Measurements from ENCODE around the gene CADPS.

CADPS gene

DNA sequence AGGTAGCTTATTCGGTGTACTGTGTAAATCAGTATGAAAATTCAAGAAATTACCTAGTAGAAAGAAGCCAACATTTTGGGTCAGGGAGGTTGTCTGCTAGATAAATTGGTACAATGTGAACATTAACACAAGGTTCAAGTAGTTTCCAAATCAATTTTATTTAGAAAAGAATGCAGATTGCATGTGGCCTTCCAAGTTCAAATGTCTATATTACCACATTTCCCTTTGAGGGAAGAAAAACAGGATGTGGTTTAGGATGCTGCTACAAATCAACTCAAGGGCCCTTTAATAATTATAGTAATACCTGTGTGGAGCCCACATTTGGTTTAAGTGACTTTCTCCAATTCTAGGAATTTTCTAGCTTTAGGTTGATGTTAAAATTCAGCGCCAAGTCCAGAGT is 57.5 kb downstream of the CADPS start:
- Histone ChIP-seq H3K36me3 (ENCODE audit: insufficient read depth, low read length) (no peaks in the 10 kb centered on the region), H3K4me1 (ENCODE audit: insufficient read depth, low read length) (no peaks in the 10 kb centered on the region), H3K27me3 (ENCODE audit: insufficient read depth, low read length) (no peaks in the 10 kb centered on the region), H3K9me3 (ENCODE audit: low read length) (no peaks in the 10 kb centered on the region), H2AFZ (ENCODE audit: low read depth, low read length) (no peak overlapping the region), H3K4me3 (ENCODE audit: low read length) (no peak overlapping the region)

DNA sequence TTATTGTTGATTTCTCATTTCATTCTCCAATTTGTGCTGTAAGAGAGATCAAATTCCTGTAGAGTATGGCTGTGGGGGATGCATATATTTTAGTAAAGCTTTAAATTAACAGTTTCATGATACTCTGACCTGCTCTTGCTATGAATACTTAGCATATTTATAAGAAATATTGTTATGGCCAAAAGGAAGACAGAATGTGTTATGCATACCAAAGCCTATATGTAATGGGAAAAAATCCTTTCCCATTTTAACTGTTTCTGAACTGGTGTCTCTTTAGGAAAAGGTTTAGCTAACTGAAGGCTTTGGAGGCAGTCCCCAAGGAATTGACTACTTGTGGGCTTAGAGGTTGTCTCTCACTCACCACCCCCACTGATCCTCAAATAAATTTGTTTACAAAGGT is 59.2 kb downstream of the CADPS start:
- no peaks in the 10 kb centered on the region for H3K4me1 ChIP-seq (ENCODE audit: insufficient read depth, low read length)
- no peak overlapping the region for H2AFZ ChIP-seq (ENCODE audit: low read depth, low read length)
- no peaks in the 10 kb centered on the region for H3K9me3 ChIP-seq (ENCODE audit: low read length)
- H3K27me3 ChIP-seq (ENCODE audit: insufficient read depth, low read length): no peaks in the 10 kb centered on the region
- no peaks in the 10 kb centered on the region for H3K36me3 ChIP-seq (ENCODE audit: insufficient read depth, low read length)
- H3K4me3 ChIP-seq (ENCODE audit: low read length): no peak overlapping the region

DNA sequence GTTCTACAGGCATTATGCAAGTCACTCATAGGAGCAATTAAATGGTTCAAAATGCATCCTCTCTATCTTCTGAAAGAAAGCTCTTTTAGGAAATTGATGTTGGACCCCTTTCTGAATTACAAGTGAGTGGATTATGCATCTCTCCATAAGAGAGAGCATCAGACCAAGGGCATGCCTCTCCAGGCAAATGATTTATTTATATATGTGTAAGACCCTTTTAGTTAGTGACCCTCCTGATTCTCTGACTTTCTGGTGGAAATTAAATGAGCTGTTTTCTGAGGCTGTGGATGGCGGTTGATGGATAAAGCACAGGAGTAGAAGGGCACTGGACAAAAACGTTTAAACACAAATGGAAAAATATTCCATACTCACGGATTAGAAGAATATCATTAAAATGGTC is 62.6 kb downstream of the CADPS start:
- Histone ChIP-seq H3K9me3 (ENCODE audit: low read length) (no peaks in the 10 kb centered on the region), H3K36me3 (ENCODE audit: insufficient read depth, low read length) (no peaks in the 10 kb centered on the region), H3K27me3 (ENCODE audit: insufficient read depth, low read length) (no peaks in the 10 kb centered on the region), H2AFZ (ENCODE audit: low read depth, low read length) (no peak overlapping the region), H3K4me1 (ENCODE audit: insufficient read depth, low read length) (no peaks in the 10 kb centered on the region), H3K4me3 (ENCODE audit: low read length) (no peak overlapping the region)

DNA sequence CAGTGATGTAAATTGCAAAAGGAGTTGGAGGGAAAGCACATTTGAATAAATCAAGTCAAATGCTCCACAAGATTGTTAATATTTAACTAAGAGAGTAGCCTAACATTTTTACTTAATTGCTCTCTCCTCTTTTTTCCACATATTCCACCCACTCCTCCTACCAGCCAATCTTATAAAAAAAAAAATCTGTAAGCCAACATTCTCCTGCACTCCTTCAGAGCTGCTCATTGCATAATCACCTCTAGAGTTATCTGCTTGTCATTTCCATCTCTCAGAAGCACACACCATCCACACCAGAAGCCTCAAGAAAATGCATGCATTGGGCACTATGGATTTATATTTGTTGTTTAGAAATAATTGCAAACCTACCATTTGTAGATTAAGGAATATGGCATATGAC is 64.1 kb downstream of the CADPS start:
- Histone ChIP-seq H3K36me3 (ENCODE audit: insufficient read depth, low read length) (no peaks in the 10 kb centered on the region), H3K4me1 (ENCODE audit: insufficient read depth, low read length) (no peaks in the 10 kb centered on the region), H2AFZ (ENCODE audit: low read depth, low read length) (no peak overlapping the region)

DNA sequence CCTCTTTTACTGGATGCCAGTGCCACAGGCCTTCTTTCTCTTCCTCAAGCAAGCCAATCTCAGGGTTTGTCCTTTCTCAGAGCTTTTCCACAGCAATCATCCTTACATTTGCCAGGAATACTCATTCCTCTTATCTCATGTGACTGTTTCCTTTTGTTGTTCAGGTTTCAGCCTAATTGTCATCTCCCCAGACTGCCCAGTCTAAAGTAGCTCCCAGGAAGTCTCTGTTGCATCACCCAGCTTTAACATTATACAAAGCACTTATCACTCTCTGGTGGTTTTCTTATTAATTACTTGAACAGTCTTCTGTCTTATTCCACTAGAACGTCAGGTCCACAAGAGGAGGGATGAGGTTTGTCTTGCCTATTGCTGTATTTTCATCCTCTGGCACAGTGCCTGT is 65.8 kb downstream of the CADPS start:
- no peaks in the 10 kb centered on the region for H3K4me1 ChIP-seq (ENCODE audit: insufficient read depth, low read length)
- H3K9me3 ChIP-seq (ENCODE audit: low read length): no peaks in the 10 kb centered on the region
- no peak overlapping the region for H3K4me3 ChIP-seq (ENCODE audit: low read length)
- H3K36me3 ChIP-seq (ENCODE audit: insufficient read depth, low read length): no peaks in the 10 kb centered on the region
- H3K27me3 ChIP-seq (ENCODE audit: insufficient read depth, low read length): no peaks in the 10 kb centered on the region
- H2AFZ ChIP-seq (ENCODE audit: low read depth, low read length): no peak overlapping the region

More for the DNA sequence above, 64.1 kb downstream of the CADPS start:
- H3K9me3 ChIP-seq (ENCODE audit: low read length): no peaks in the 10 kb centered on the region
- H3K4me3 ChIP-seq (ENCODE audit: low read length): no peak overlapping the region
- no peaks in the 10 kb centered on the region for H3K27me3 ChIP-seq (ENCODE audit: insufficient read depth, low read length)

DNA sequence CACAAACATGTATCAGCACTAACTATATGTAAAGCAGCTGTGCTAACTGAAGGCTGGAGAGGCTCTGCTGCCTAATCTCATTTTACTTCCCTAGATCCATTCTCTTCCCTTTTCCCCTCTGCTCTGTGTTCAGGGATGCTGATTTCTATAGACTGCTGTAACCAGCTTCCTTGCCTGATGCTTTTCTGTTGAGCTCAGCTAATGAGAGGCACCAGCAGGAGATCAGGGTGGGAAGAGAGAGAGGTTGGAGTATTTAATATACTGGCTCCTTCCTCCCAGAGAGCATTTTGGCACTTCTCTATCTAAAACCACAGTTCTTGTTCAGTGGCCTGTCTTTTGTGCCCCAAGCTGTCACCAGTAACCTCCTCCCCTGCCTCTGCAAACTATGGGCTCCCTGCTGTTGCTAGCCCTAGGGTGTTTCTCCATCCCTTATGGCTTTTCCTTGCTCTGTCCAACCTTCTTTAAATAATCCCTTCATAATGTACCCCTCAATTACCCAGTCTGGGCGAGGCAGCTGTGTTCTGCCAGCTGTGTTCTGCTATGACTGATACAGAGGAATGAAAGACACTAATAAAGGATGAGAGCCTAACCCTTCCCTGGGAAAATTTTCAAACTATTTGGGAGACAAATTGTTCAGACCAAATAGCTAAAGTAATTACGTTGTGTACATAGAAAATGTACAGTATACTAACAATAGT is 69.5 kb downstream of the CADPS start:
- Histone ChIP-seq H3K27me3 (ENCODE audit: insufficient read depth, low read length) (no peaks in the 10 kb centered on the region), H3K36me3 (ENCODE audit: insufficient read depth, low read length) (no peaks in the 10 kb centered on the region), H3K4me1 (ENCODE audit: insufficient read depth, low read length) (no peaks in the 10 kb centered on the region), H3K4me3 (ENCODE audit: low read length) (no peak overlapping the region), H2AFZ (ENCODE audit: low read depth, low read length) (no peak overlapping the region), H3K9me3 (ENCODE audit: low read length) (no peaks in the 10 kb centered on the region)

DNA sequence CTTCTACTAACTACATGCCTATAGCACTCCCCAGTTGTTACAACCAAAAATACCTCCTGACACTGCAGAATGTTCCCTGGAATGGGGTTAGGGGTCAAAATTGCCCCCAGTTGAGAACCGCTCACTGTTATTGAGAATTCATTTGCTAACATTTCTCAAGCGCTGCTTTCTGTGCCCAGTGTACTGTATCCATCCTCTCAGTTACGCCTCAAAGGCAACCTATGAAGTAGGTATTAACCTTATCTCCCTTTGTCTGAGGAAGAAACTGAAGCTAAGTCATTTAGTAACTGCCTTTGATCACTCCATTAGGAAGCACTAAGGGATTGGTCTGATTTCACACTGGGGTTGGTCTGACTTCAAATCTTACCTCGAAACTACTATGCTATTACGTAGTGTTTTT is 70.1 kb downstream of the CADPS start:
- no peak overlapping the region for H2AFZ ChIP-seq (ENCODE audit: low read depth, low read length)
- H3K9me3 ChIP-seq (ENCODE audit: low read length): no peaks in the 10 kb centered on the region
- H3K4me3 ChIP-seq (ENCODE audit: low read length): no peak overlapping the region
- no peaks in the 10 kb centered on the region for H3K4me1 ChIP-seq (ENCODE audit: insufficient read depth, low read length)
- H3K27me3 ChIP-seq (ENCODE audit: insufficient read depth, low read length): no peaks in the 10 kb centered on the region
- H3K36me3 ChIP-seq (ENCODE audit: insufficient read depth, low read length): no peaks in the 10 kb centered on the region

DNA sequence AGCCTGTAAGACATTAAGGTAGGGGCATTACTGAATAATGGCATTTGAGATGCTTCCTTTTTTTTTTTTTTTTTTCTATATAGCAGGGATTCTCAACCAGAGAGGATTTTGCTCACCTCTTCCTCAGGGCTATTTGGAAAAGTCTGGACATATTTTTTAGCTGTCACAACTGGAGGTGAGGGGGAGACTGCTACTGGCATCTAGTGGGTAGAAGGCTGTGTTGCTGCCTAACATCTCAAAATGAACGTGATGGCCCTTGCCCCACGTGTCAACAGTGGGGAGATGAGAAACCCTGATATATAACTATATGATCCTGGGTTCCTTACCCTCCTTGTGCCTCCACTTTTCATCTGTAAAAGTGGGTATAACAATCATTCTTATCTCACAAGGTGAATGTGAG is 71.9 kb downstream of the CADPS start:
- H2AFZ ChIP-seq (ENCODE audit: low read depth, low read length): no peak overlapping the region
- no peaks in the 10 kb centered on the region for H3K27me3 ChIP-seq (ENCODE audit: insufficient read depth, low read length)
- H3K36me3 ChIP-seq (ENCODE audit: insufficient read depth, low read length): no peaks in the 10 kb centered on the region
- no peak overlapping the region for H3K4me3 ChIP-seq (ENCODE audit: low read length)
- no peaks in the 10 kb centered on the region for H3K9me3 ChIP-seq (ENCODE audit: low read length)
- H3K4me1 ChIP-seq (ENCODE audit: insufficient read depth, low read length): no peaks in the 10 kb centered on the region

DNA sequence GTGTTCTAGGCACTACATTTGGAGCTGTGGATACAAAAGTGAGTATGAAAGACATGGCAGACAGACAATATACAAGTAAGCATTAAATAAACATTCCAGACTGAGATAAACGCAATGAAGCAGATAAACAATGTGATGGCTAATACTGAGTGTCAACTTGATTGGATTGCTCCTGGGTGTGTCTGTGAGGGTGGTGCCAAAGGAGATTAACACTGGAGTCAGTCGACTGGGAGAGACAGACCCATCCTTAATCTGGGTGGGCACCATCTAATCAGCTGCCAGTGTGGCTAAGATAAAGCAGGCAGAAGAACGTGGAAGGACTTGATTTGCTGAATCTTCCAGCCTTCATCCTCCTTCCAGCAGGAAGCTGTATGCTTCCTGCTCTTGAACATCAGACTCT is 77.2 kb downstream of the CADPS start:
- H3K36me3 ChIP-seq (ENCODE audit: insufficient read depth, low read length): no peaks in the 10 kb centered on the region

DNA sequence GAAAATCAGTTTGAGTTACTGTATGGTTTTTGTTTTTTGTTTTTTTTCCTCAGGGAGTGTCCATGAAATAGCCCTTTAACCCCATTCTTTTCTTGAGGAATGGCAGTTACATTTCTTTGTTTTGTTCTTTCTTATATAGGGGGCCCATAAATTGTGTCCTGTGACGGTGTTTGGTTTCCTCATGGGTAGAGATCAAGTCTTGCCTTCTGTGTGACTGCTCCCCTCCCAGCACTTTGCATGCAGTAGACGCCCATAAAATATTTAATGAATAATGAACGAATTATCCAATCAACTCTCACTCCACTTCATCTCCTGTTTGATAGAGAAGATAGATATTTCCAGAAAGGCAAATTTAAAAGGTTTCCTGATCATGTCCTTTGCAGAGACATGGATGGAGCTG is 78.1 kb downstream of the CADPS start:
- H3K36me3 ChIP-seq (ENCODE audit: insufficient read depth, low read length): no peaks in the 10 kb centered on the region
- H3K4me3 ChIP-seq (ENCODE audit: low read length): no peak overlapping the region
- H2AFZ ChIP-seq (ENCODE audit: low read depth, low read length): no peak overlapping the region
- H3K9me3 ChIP-seq (ENCODE audit: low read length): no peaks in the 10 kb centered on the region
- H3K27me3 ChIP-seq (ENCODE audit: insufficient read depth, low read length): no peaks in the 10 kb centered on the region
- no peaks in the 10 kb centered on the region for H3K4me1 ChIP-seq (ENCODE audit: insufficient read depth, low read length)

More for the DNA sequence above, 77.2 kb downstream of the CADPS start:
- Histone ChIP-seq H2AFZ (ENCODE audit: low read depth, low read length) (no peak overlapping the region), H3K9me3 (ENCODE audit: low read length) (no peaks in the 10 kb centered on the region), H3K4me1 (ENCODE audit: insufficient read depth, low read length) (no peaks in the 10 kb centered on the region), H3K27me3 (ENCODE audit: insufficient read depth, low read length) (no peaks in the 10 kb centered on the region), H3K4me3 (ENCODE audit: low read length) (no peak overlapping the region)

DNA sequence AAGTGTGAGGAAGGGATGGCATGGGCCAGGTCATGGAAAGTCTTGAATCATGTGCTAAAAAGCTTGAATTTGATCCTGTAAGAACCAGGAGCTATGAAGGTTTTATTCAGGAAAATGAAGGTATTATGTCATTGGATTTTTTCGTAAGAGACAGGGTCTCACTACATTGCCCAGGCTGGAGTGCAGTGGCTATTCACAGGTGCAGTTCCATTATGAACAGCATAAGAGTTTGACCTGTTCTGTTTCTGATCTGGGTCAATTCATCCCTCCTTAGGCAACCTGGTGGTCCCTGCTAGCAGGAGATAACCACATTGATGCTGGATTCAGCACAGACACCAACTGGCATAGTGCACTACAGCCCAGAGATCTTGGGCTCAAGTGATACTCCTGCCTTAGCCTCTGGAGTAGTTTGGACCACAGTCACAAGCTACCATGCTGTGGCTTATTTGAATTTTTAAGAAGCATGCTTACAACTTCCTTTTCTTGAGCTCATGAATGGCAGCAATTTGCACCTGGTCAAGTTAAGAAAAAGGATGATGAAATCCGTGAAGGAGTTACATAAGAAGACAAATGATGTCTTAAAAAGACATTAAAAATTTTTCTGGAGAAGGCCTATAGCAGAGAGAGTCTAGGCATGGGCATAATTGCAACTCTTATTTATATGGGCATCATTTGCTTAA is 79.1 kb downstream of the CADPS start:
- Histone ChIP-seq H3K4me3 (ENCODE audit: low read length) (no peak overlapping the region), H2AFZ (ENCODE audit: low read depth, low read length) (no peak overlapping the region), H3K36me3 (ENCODE audit: insufficient read depth, low read length) (no peaks in the 10 kb centered on the region), H3K4me1 (ENCODE audit: insufficient read depth, low read length) (no peaks in the 10 kb centered on the region), H3K9me3 (ENCODE audit: low read length) (no peaks in the 10 kb centered on the region), H3K27me3 (ENCODE audit: insufficient read depth, low read length) (no peaks in the 10 kb centered on the region)

DNA sequence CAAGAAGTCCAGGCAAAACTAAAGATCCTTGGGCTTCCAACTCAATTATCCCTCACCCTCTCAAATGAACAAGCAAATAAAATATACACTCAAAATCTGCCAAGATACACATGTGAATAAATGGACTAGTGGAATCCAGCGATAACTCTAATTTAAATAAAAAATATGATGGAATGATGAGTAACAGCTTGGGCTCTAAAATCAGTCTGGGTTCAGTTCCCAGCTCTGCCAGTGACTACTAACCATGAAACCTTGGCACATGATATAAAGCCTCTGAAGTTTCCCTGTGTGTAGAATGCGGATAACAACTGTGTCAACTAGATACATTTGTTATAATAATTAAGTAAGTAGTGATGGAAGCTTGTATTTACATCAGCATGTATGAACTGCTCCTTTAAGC is 81.3 kb downstream of the CADPS start:
- Histone ChIP-seq H3K36me3 (ENCODE audit: insufficient read depth, low read length) (no peaks in the 10 kb centered on the region), H2AFZ (ENCODE audit: low read depth, low read length) (no peak overlapping the region), H3K4me1 (ENCODE audit: insufficient read depth, low read length) (no peaks in the 10 kb centered on the region), H3K4me3 (ENCODE audit: low read length) (no peak overlapping the region), H3K27me3 (ENCODE audit: insufficient read depth, low read length) (no peaks in the 10 kb centered on the region), H3K9me3 (ENCODE audit: low read length) (no peaks in the 10 kb centered on the region)

DNA sequence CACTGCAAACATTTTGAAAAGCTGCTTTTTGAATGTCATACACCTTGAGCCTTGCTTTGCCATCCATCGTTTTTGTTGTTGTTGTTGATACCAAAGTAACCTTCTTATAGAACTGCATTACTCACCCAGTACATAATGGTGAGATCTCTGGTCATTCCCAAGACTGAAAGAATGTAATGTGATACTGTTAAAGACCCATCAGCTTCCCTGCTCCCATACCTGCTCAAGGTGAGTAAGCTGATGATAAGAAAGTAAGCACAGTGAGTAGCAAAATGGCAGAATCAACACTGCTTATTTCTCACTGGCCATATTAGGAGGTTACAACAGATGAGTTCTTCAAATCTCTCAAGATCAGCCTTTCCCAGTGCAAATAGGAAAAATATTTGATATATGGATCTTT is 89.8 kb downstream of the CADPS start:
- Histone ChIP-seq H3K9me3 (ENCODE audit: low read length) (no peaks in the 10 kb centered on the region), H3K4me3 (ENCODE audit: low read length) (no peak overlapping the region), H2AFZ (ENCODE audit: low read depth, low read length) (no peak overlapping the region), H3K36me3 (ENCODE audit: insufficient read depth, low read length) (no peaks in the 10 kb centered on the region), H3K4me1 (ENCODE audit: insufficient read depth, low read length) (no peaks in the 10 kb centered on the region), H3K27me3 (ENCODE audit: insufficient read depth, low read length) (no peaks in the 10 kb centered on the region)

DNA sequence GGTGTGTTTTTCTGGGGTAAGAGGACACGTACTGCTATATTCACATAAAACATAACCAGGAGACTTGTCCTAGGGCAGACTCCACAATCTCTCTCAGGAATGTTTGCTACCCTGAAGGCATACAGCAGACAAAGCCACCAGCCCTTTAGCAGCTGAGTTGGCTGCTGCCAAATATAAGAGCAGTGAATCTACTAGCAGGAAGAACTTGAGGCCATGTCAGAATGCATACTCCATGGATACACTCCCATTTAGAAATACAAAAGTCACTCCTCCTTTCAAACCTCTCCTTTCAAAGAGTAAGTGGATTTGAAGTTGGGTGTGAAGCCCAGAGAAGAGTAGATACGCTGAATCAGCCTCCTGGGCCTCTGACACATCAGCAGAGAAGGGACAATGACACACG is 94.1 kb downstream of the CADPS start:
- no peaks in the 10 kb centered on the region for H3K27me3 ChIP-seq (ENCODE audit: insufficient read depth, low read length)
- no peaks in the 10 kb centered on the region for H3K9me3 ChIP-seq (ENCODE audit: low read length)
- H2AFZ ChIP-seq (ENCODE audit: low read depth, low read length): no peak overlapping the region
- H3K4me3 ChIP-seq (ENCODE audit: low read length): no peak overlapping the region
- H3K4me1 ChIP-seq (ENCODE audit: insufficient read depth, low read length): no peaks in the 10 kb centered on the region
- H3K36me3 ChIP-seq (ENCODE audit: insufficient read depth, low read length): no peaks in the 10 kb centered on the region

Measured in neuron (in vitro differentiated cells).